GM23338 (cell line): ENCODE results near the gene RXRB. TPM values are rescaled to one million over a fixed set of nuclear protein-coding genes. Genes with fewer than 3 reads are reported as not detected.
A peak's percentile ranks its signal among the peaks of the same experiment; 100 is the strongest.

ENCODE experiments used
- ATAC-seq: fragments of 200-7000 bp; cut with Tn5 transposase; 3 replicates; pipeline ENCODE4 v1.9.1; 2020
- DNase-seq: peaks from one replicate; pipeline ENCODE4 v3.0.0-alpha.2; 2015; ENCODE audit warnings: low spot score
- H2AFZ ChIP-seq: fragments of 200-600 bp; sonication (generic); 2 replicates; pipeline ENCODE4 v1.8.0; 2016; ENCODE audit warnings: antibody characterized with exemption, mild to moderate bottlenecking, moderate library complexity
- H3F3A ChIP-seq: fragments of 200-600 bp; sonication (generic); replicated peaks from 2 replicates; pipeline ENCODE4 v1.8.0; 2017; ENCODE audit warnings: antibody characterized with exemption, mixed run types, low read depth
- H3K27ac ChIP-seq: fragments of 200-600 bp; sonication (generic); 2 replicates; pipeline ENCODE4 v1.6.1; 2016; ENCODE audit warnings: low read depth
- H3K27me3 ChIP-seq: fragments of 200-600 bp; sonication (generic); 2 replicates; pipeline ENCODE4 v1.8.0; 2016; ENCODE audit warnings: mild to moderate bottlenecking, mixed run types, moderate library complexity; ENCODE audit not compliant: insufficient read depth
- H3K36me3 ChIP-seq: fragments of 200-600 bp; sonication (generic); 2 replicates; pipeline ENCODE4 v1.8.0; 2016; ENCODE audit warnings: mild to moderate bottlenecking; ENCODE audit not compliant: insufficient read depth
- H3K4me1 ChIP-seq: fragments of 200-600 bp; sonication (generic); 2 replicates; pipeline ENCODE4 v1.8.0; 2016; ENCODE audit warnings: mild to moderate bottlenecking, moderate library complexity; ENCODE audit not compliant: insufficient read depth
- H3K4me2 ChIP-seq: fragments of 200-600 bp; sonication (generic); 2 replicates; pipeline ENCODE4 v1.7.1; 2017; ENCODE audit warnings: mixed run types
- H3K4me3 ChIP-seq: fragments of 200-600 bp; sonication (generic); 2 replicates; pipeline ENCODE4 v1.6.1; 2016; ENCODE audit warnings: mixed run types
- H3K79me2 ChIP-seq: fragments of 200-600 bp; sonication (generic); replicated peaks from 2 replicates; pipeline ENCODE4 v1.8.0; 2017; ENCODE audit warnings: mild to moderate bottlenecking; ENCODE audit not compliant: insufficient read depth
- H3K9me2 ChIP-seq: fragments of 200-600 bp; sonication (generic); 2 replicates; pipeline ENCODE4 v1.8.0; 2017; ENCODE audit not compliant: insufficient read depth
- H4K20me1 ChIP-seq: fragments of 200-600 bp; sonication (generic); replicated peaks from 2 replicates; pipeline ENCODE4 v1.8.0; 2017; ENCODE audit warnings: mild to moderate bottlenecking; ENCODE audit not compliant: insufficient read depth
- H3K27ac Mint-ChIP-seq: 2 replicates; pipeline ENCODE4 v1.8.0; 2020; ENCODE audit warnings: inconsistent platforms, mild to moderate bottlenecking, moderate library complexity, mixed read lengths
- H3K27me3 Mint-ChIP-seq: 3 replicates; pipeline ENCODE4 v1.8.0; 2022; ENCODE audit warnings: low read depth, mild to moderate bottlenecking, moderate library complexity, mixed read lengths, inconsistent platforms; ENCODE audit not compliant: insufficient read depth, poor library complexity
- H3K36me3 Mint-ChIP-seq: 3 replicates; pipeline ENCODE4 v1.8.0; 2021; ENCODE audit warnings: low read depth, mild to moderate bottlenecking, inconsistent platforms, moderate library complexity, mixed read lengths
- H3K4me1 Mint-ChIP-seq: 3 replicates; pipeline ENCODE4 v1.8.0; 2020; ENCODE audit warnings: mild to moderate bottlenecking, inconsistent platforms, mixed read lengths
- H3K4me3 Mint-ChIP-seq: 3 replicates; pipeline ENCODE4 v1.8.0; 2021; ENCODE audit warnings: moderate library complexity, mild to moderate bottlenecking, inconsistent platforms, mixed read lengths
- H3K9me3 Mint-ChIP-seq: 3 replicates; pipeline ENCODE4 v1.8.0; 2020; ENCODE audit warnings: moderate library complexity, mild to moderate bottlenecking, inconsistent platforms, mixed read lengths
- ETS1 ChIP-seq: IDR thresholded peaks from 2 replicates; pipeline ENCODE4 v1.6.1; 2016; ENCODE audit warnings: antibody characterized with exemption
- EZH2phosphoT487 ChIP-seq: fragments of 200-600 bp; sonication (generic); IDR thresholded peaks from one replicate; pipeline ENCODE4 v1.8.1; 2018; ENCODE audit warnings: antibody characterized with exemption; ENCODE audit not compliant: unreplicated experiment
- JUNB ChIP-seq: IDR thresholded peaks from one replicate; pipeline ENCODE4 v1.6.1; 2016; ENCODE audit warnings: antibody characterized with exemption; ENCODE audit not compliant: unreplicated experiment
- POLR2AphosphoS5 ChIP-seq: IDR thresholded peaks from 2 replicates; pipeline ENCODE4 v1.6.1; 2016; ENCODE audit warnings: antibody characterized with exemption, low read depth
- ZNF114 ChIP-seq: fragments of 250-450 bp; sonication (Bioruptor Pico); IDR thresholded peaks from 2 replicates; pipeline ENCODE4 v1.5.0; 2020; ENCODE audit warnings: mild to moderate bottlenecking, moderate library complexity
- polyA plus RNA-seq: library from polyadenylated mRNA; unstranded; fragments of >200 nt; fragmentation: Nextera tagmentation; extraction: Ambion mirVana; gene quantifications from 2 replicates; pipeline ENCODE4 v1.2.1, GENCODE V29; 2016
- total RNA-seq: library from RNA; depleted of rRNA; stranded (reverse); fragments of >200 nt; shearing (Covaris generic); gene quantifications from 2 replicates; pipeline ENCODE4 v1.2.3, GENCODE V29; 2014
- TF ChIP-seq, protein P1 (sequence below), 2 experiments: fragments of 200-600 bp in 1 of 2; sonication (generic) in 1 of 2; conservative IDR thresholded peaks; 2 replicates each; pipeline versions ENCODE4 v1.5.1 to v1.6.1; 2016 to 2017; ENCODE audit warnings: antibody characterized with exemption in 2 of 2, low read depth in 2 of 2, mild to moderate bottlenecking in 2 of 2, moderate library complexity in 1 of 2
- TF ChIP-seq, protein P2 (sequence below): IDR thresholded peaks from one replicate; pipeline ENCODE4 v1.6.1; 2018; ENCODE audit warnings: antibody characterized with exemption; ENCODE audit not compliant: unreplicated experiment

Gene RXRB
- total and polyA plus RNA-seq, 2 experiments from 2014 or later: 6.9 to 11.6 TPM

DNA sequence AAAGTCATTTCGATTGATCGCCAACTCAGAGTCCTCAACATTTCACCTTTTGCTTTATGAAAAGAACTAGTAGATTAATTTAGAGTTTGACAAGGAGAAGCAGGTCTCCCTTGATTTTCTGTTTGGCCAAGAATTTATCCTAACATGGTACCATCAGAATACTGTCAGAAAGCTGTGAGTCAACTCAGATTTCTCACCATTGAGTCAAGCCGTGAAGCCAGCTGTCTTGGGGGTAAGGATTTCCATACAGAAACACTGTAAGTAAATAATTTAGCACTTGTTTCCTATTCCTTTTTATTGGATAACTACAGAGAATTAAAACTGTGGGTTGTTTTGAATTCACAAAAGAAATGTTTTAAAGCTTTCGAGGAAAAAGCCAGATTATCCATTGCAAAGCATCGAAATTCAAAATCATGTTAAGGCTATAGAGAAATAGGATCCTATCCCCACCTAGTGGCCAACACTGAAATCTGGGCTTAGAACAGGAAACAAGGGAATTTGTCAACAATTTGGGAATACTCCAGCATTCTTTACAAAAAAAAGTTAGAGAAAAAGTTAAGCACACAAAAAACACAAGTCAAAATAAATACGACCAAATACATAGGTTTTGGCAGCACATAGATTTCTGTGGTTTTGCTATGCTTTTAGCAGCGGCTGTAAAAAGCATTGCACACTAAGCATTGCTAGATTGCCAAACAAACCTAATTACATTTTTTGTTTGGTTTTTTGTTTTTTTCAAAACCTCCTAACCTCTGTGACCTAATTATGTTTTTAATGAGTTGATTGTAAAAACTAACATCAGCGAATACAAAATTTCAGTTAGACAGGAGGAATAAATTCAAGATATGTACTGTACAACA is 52.4 kb downstream of the RXRB start:
- H3K4me3 ChIP-seq: no peak overlapping the region
- H2AFZ ChIP-seq: no peak overlapping the region
- 0 out of 2 replicates have a peak overlapping the region, but pooled peaks have one; percentile 8 for H3K27ac ChIP-seq
- H3K79me2 ChIP-seq: no peaks in the 10 kb centered on the region
- Mint-ChIP-seq H3K4me1 (peaks cover 17% of the 10 kb centered on the region), H3K27me3 (no peaks in the 10 kb centered on the region), H3K4me3 (no peak overlapping the region), H3K9me3 (peaks cover 20% of the 10 kb centered on the region), H3K27ac (no peak overlapping the region), H3K36me3 (peaks cover 10% of the 10 kb centered on the region; the same call in 2 of the 3 replicates)
- peak; percentile 69 for ATAC-seq
- no peaks in the 10 kb centered on the region for H3K36me3 ChIP-seq
- H3F3A ChIP-seq: no peaks in the 10 kb centered on the region
- no peaks in the 10 kb centered on the region for H4K20me1 ChIP-seq
- DNase-seq: peak; percentile 77
- TF ChIP-seq JUNB: no peak
- TF ChIP-seq POLR2AphosphoS5: no peak
- TF ChIP-seq, protein P1, sequence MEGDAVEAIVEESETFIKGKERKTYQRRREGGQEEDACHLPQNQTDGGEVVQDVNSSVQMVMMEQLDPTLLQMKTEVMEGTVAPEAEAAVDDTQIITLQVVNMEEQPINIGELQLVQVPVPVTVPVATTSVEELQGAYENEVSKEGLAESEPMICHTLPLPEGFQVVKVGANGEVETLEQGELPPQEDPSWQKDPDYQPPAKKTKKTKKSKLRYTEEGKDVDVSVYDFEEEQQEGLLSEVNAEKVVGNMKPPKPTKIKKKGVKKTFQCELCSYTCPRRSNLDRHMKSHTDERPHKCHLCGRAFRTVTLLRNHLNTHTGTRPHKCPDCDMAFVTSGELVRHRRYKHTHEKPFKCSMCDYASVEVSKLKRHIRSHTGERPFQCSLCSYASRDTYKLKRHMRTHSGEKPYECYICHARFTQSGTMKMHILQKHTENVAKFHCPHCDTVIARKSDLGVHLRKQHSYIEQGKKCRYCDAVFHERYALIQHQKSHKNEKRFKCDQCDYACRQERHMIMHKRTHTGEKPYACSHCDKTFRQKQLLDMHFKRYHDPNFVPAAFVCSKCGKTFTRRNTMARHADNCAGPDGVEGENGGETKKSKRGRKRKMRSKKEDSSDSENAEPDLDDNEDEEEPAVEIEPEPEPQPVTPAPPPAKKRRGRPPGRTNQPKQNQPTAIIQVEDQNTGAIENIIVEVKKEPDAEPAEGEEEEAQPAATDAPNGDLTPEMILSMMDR (conservative IDR thresholded peaks at IDR 0.05; ENCODE audit: low read depth in 2 of 2): peak; percentile 74 to 97
- TF ChIP-seq, protein P2, sequence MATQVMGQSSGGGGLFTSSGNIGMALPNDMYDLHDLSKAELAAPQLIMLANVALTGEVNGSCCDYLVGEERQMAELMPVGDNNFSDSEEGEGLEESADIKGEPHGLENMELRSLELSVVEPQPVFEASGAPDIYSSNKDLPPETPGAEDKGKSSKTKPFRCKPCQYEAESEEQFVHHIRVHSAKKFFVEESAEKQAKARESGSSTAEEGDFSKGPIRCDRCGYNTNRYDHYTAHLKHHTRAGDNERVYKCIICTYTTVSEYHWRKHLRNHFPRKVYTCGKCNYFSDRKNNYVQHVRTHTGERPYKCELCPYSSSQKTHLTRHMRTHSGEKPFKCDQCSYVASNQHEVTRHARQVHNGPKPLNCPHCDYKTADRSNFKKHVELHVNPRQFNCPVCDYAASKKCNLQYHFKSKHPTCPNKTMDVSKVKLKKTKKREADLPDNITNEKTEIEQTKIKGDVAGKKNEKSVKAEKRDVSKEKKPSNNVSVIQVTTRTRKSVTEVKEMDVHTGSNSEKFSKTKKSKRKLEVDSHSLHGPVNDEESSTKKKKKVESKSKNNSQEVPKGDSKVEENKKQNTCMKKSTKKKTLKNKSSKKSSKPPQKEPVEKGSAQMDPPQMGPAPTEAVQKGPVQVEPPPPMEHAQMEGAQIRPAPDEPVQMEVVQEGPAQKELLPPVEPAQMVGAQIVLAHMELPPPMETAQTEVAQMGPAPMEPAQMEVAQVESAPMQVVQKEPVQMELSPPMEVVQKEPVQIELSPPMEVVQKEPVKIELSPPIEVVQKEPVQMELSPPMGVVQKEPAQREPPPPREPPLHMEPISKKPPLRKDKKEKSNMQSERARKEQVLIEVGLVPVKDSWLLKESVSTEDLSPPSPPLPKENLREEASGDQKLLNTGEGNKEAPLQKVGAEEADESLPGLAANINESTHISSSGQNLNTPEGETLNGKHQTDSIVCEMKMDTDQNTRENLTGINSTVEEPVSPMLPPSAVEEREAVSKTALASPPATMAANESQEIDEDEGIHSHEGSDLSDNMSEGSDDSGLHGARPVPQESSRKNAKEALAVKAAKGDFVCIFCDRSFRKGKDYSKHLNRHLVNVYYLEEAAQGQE: no peak
- no peak for TF ChIP-seq ZNF114 (CRISPR knock-in tag)
- TF ChIP-seq ETS1: no peak
- no peak for TF ChIP-seq EZH2phosphoT487
- H3K9me2 ChIP-seq: 0 out of 2 replicates have a peak, but pooled peaks cover 3% of the 10 kb centered on the region
- H3K27me3 ChIP-seq: no peaks in the 10 kb centered on the region
- H3K4me2 ChIP-seq: peak overlapping the region; percentile 24
- H3K4me1 ChIP-seq: peaks cover 9% of the 10 kb centered on the region
